Measurements from ENCODE around the gene DYNC1LI2.
A peak's percentile ranks its signal among the peaks of the same experiment; 100 is the strongest.

The DYNC1LI2 gene

GRCh38 chr16:66752958-66753357 lies 1.5 kb upstream of the DYNC1LI2 start:
- TF ChIP-seq CTCF (IDR thresholded peaks at IDR 0.05): no peak
- no peak overlapping the region for H3K27ac Mint-ChIP-seq
- no peak for DNase-seq
- no peak overlapping the region for H3K4me3 Mint-ChIP-seq
- H3K4me1 Mint-ChIP-seq: peaks cover 26% of the 10 kb centered on the region
- H3K36me3 Mint-ChIP-seq (ENCODE audit: low read depth): peaks cover 33% of the 10 kb centered on the region
- peaks cover 38% of the 10 kb centered on the region for H3K27me3 Mint-ChIP-seq (ENCODE audit: low read depth, poor library complexity)
- H3K9me3 Mint-ChIP-seq: peaks cover 13% of the 10 kb centered on the region

GRCh38 chr16:66752379-66752778 lies 970 bp upstream of the DYNC1LI2 start:
- peak overlapping the region; percentile 94 for H3K4me3 Mint-ChIP-seq
- peaks cover 33% of the 10 kb centered on the region for H3K36me3 Mint-ChIP-seq (ENCODE audit: low read depth)
- H3K4me1 Mint-ChIP-seq: peaks cover 26% of the 10 kb centered on the region
- no peak for DNase-seq
- peaks cover 38% of the 10 kb centered on the region for H3K27me3 Mint-ChIP-seq (ENCODE audit: low read depth, poor library complexity)
- peaks cover 13% of the 10 kb centered on the region for H3K9me3 Mint-ChIP-seq
- H3K27ac Mint-ChIP-seq: peak overlapping the region; percentile 97
- no peak for TF ChIP-seq CTCF (IDR thresholded peaks at IDR 0.05)

- H3K9me3 Mint-ChIP-seq: peaks cover 13% of the 10 kb centered on the region
- peaks cover 26% of the 10 kb centered on the region for H3K4me1 Mint-ChIP-seq
- peaks cover 38% of the 10 kb centered on the region for H3K27me3 Mint-ChIP-seq (ENCODE audit: low read depth, poor library complexity)
- TF ChIP-seq CTCF (IDR thresholded peaks at IDR 0.05): peak; percentile 3
- H3K27ac Mint-ChIP-seq: peak overlapping the region; percentile 97
- H3K4me3 Mint-ChIP-seq: peak overlapping the region; percentile 94
- no peak for DNase-seq
- H3K36me3 Mint-ChIP-seq (ENCODE audit: low read depth): peaks cover 33% of the 10 kb centered on the region
Observed at GRCh38 chr16:66751992-66752322, 548 bp upstream of the DYNC1LI2 start.

- Mint-ChIP-seq H3K27ac (peak overlapping the region; percentile 89), H3K4me1 (peaks cover 26% of the 10 kb centered on the region), H3K4me3 (peak overlapping the region; percentile 94), H3K36me3 (ENCODE audit: low read depth) (peaks cover 41% of the 10 kb centered on the region), H3K9me3 (peaks cover 13% of the 10 kb centered on the region), H3K27me3 (ENCODE audit: low read depth, poor library complexity) (peaks cover 30% of the 10 kb centered on the region)
- DNase-seq: peak; percentile 65
- TF ChIP-seq CTCF (IDR thresholded peaks at IDR 0.05): no peak
Observed at GRCh38 chr16:66751053-66751302, 431 bp downstream of the DYNC1LI2 start.

GRCh38 chr16:66750279-66751052 lies 943 bp downstream of the DYNC1LI2 start:
- Mint-ChIP-seq H3K4me1 (peaks cover 26% of the 10 kb centered on the region), H3K36me3 (ENCODE audit: low read depth) (peaks cover 44% of the 10 kb centered on the region), H3K27me3 (ENCODE audit: low read depth, poor library complexity) (peaks cover 25% of the 10 kb centered on the region), H3K4me3 (peak overlapping the region; percentile 94), H3K27ac (peak overlapping the region; percentile 89), H3K9me3 (peaks cover 13% of the 10 kb centered on the region)
- DNase-seq: no peak
- no peak for TF ChIP-seq CTCF (IDR thresholded peaks at IDR 0.05)

GRCh38 chr16:66746682-66747081 lies 4.7 kb downstream of the DYNC1LI2 start:
- no peaks in the 10 kb centered on the region for H3K9me3 Mint-ChIP-seq
- no peak for TF ChIP-seq CTCF (IDR thresholded peaks at IDR 0.05)
- H3K4me3 Mint-ChIP-seq: no peak overlapping the region
- H3K36me3 Mint-ChIP-seq (ENCODE audit: low read depth): peaks cover 57% of the 10 kb centered on the region
- no peaks in the 10 kb centered on the region for H3K27me3 Mint-ChIP-seq (ENCODE audit: low read depth, poor library complexity)
- H3K27ac Mint-ChIP-seq: no peak overlapping the region
- peaks cover 35% of the 10 kb centered on the region for H3K4me1 Mint-ChIP-seq
- no peak for DNase-seq

All from nephron progenitor cell (in vitro differentiated cells).